Measurements from ENCODE around the gene PRPS2. TPM values are rescaled to one million over a fixed set of nuclear protein-coding genes. Genes with fewer than 3 reads are reported as not detected.

The PRPS2 gene
- polyA plus RNA-seq, 4 donors, result 84.6 to 115 (median 101) TPM

GRCh38 chrX:12811658-12812057 lies 20.4 kb downstream of the PRPS2 start:
- no peak for DNase-seq (ENCODE audit: low read depth in 4 of 4, low spot score in 2 of 4)

- DNase-seq (ENCODE audit: low read depth in 4 of 4, low spot score in 2 of 4), result peak in 1 of 4 donors; percentile 32
Measured at GRCh38 chrX:12814420-12814819, 23.2 kb downstream of the PRPS2 start.

- DNase-seq (ENCODE audit: low read depth in 4 of 4, low spot score in 2 of 4), result no peak
Measured at GRCh38 chrX:12817528-12817927, 26.3 kb downstream of the PRPS2 start.

DNA sequence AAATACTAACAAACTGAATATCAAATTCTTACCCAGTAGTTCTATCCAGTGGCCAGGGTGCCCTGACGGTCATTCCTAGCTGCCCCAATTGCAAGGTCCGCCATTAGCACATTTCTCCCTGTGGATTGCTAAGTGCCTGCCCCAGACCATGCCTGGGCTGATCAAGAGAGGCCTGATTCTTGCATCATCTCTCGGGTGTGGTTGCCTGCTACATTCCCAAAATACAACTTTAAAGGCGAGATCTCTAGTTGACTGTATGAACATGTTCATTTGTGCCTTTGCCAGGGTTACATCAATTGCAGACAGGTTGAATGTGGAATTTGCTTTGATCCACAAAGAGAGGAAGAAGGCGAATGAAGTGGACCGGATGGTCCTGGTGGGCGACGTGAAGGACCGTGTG lies 28.0 kb downstream of the PRPS2 start:
- DNase-seq (ENCODE audit: low read depth in 4 of 4, low spot score in 2 of 4), result no peak

- DNase-seq (ENCODE audit: low read depth in 4 of 4, low spot score in 2 of 4), result no peak
Measured at GRCh38 chrX:12820737-12821136, 29.5 kb downstream of the PRPS2 start.

- no peak for DNase-seq (ENCODE audit: low read depth in 4 of 4, low spot score in 2 of 4)
Measured at GRCh38 chrX:12824944-12825343, 33.7 kb downstream of the PRPS2 start.

GRCh38 chrX:12825801-12826200 lies 34.6 kb downstream of the PRPS2 start:
- no peak for DNase-seq (ENCODE audit: low read depth in 4 of 4, low spot score in 2 of 4)

GRCh38 chrX:12843061-12843667 lies 52.0 kb downstream of the PRPS2 start:
- no peak for DNase-seq (ENCODE audit: low read depth in 4 of 4, low spot score in 2 of 4)

- no peak for DNase-seq (ENCODE audit: low read depth in 4 of 4, low spot score in 2 of 4)
Measured at GRCh38 chrX:12843668-12844279, 52.6 kb downstream of the PRPS2 start.

GRCh38 chrX:12844319-12844718 lies 53.1 kb downstream of the PRPS2 start:
- no peak for DNase-seq (ENCODE audit: low read depth in 4 of 4, low spot score in 2 of 4)

- DNase-seq (ENCODE audit: low read depth in 4 of 4, low spot score in 2 of 4), result no peak
Measured at GRCh38 chrX:12865359-12865758, 74.1 kb downstream of the PRPS2 start.

GRCh38 chrX:12866451-12867377 lies 75.5 kb downstream of the PRPS2 start, which contains the start of gene TLR7:
TSS of gene TLR7 (plus strand) at chrX:12867072. CDS start at chrX:12867579, 507 bp downstream.
- DNase-seq (ENCODE audit: low read depth in 4 of 4, low spot score in 2 of 4), result no peak

DNA sequence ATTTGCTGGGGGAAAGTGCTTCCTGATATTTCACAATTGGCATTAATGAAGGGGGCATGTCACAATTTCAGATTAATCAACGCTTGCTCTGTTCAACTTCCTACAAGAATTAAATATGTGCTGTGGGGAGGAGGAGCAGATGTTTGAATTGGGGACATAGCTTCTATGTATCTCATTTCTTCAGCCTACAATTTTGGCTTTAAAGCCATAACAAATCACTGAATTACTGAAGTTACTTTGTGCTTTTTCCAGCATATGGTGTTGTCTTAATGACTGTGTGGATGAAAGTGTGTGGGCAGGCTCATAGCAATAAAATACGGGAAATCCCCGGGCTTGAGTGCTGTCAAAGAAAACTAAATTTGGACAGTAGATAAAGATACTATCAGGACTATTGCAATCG lies 76.5 kb downstream of the PRPS2 start:
- no peak for DNase-seq (ENCODE audit: low read depth in 4 of 4, low spot score in 2 of 4)

- DNase-seq (ENCODE audit: low read depth in 4 of 4, low spot score in 2 of 4), result no peak
Measured at GRCh38 chrX:12868747-12869146, 77.5 kb downstream of the PRPS2 start.

GRCh38 chrX:12871257-12871656 lies 80.0 kb downstream of the PRPS2 start:
- DNase-seq (ENCODE audit: low read depth in 4 of 4, low spot score in 2 of 4), result no peak

DNA sequence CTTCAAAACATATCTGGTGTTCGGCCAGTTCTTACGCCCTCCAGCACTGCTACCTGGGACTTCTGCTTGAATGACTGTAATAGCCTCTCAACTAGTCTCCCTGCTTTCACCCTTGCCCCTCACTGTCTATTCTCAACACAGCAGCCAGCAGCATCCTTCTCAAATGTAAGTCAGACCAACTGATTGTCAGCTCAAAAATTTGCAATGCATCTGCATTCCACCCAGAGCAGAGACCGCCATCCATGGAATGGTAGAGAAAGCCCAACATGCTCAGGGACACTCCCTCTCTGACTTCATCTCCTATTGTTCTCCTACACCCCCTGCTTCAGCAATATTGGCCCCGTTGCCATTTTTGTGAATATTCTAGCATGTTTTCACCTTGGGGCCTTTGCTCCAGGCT lies 81.5 kb downstream of the PRPS2 start:
- no peak for DNase-seq (ENCODE audit: low read depth in 4 of 4, low spot score in 2 of 4)

Other genes starting within 250 kb of the PRPS2 start
- 1 to 10 TPM in 1 of 4 donors, under 1 TPM in 3; 0.43 to 1.4 (median 0.49) TPM for gene TLR7, start 75.7 kb downstream of the PRPS2 start, polyA plus RNA-seq (ENCODE audit: insufficient read length in 4 of 4)
- under 1 TPM; 0.21 to 0.30 (median 0.27) TPM for gene TLR8, start 115.2 kb downstream of the PRPS2 start, polyA plus RNA-seq (ENCODE audit: insufficient read length in 4 of 4)
- 1,000 to 10,000 TPM; 2,558 to 3,753 (median 3,159) TPM for gene TMSB4X, start 183.7 kb downstream of the PRPS2 start, polyA plus RNA-seq (ENCODE audit: insufficient read length in 4 of 4)

All from left renal cortex interstitium (tissue), 4 donors.